Testis (tissue), 3 donors: Measurements from ENCODE around the gene TMEM123. TPM values are rescaled to one million over a fixed set of nuclear protein-coding genes. Genes with fewer than 3 reads are reported as not detected.
"Not testable (repeated sequence)": the region's sequence is repeated elsewhere in the genome, so short reads cannot be mapped to it uniquely, and the experiment has no call there.

Experiments used
- DNase-seq: peaks from one replicate; pipeline ENCODE4 v3.0.0-alpha.2; 2019
- H3K27ac ChIP-seq, 2 donors: fragments of 200-600 bp; sonication (generic); one replicate each; pipeline ENCODE4 v1.5.1; 2019
- H3K27me3 ChIP-seq: fragments of 200-600 bp; sonication (generic); one replicate; pipeline ENCODE4 v1.5.1; 2019
- H3K36me3 ChIP-seq: fragments of 200-600 bp; sonication (generic); one replicate; pipeline ENCODE4 v1.5.1; 2017; ENCODE audit warnings: low read depth; ENCODE audit errors: missing control alignments
- H3K4me1 ChIP-seq: fragments of 200-600 bp; sonication (generic); one replicate; pipeline ENCODE4 v1.5.1; 2019
- H3K4me3 ChIP-seq, 2 donors: fragments of 200-600 bp; sonication (generic); one replicate each; pipeline ENCODE4 v1.5.1; 2017 to 2019
- H3K9me3 ChIP-seq: fragments of 200-600 bp; sonication (generic); one replicate; pipeline ENCODE4 v1.5.1; 2017
- POLR2A ChIP-seq: fragments of 450-650 bp; IDR thresholded peaks from one replicate; pipeline ENCODE4 v1.6.1; 2017; ENCODE audit warnings: antibody characterized with exemption, mild to moderate bottlenecking, moderate library complexity
- WGBS, 2 donors: methylation state at CpG; one replicate each; pipeline ENCODE4 v1.1.5; 2018; 5-methylcytosine and 5-hydroxymethylcytosine counted together
- intact Hi-C: fragments of 100-400 bp; cut with DNase I; formaldehyde crosslinking; loops from one replicate; pipeline ENCODE4 v1.15.1; 2023; ENCODE audit warnings: low total_unique reads
- polyA plus RNA-seq: library from polyadenylated mRNA; stranded (reverse); fragments of 350-450 nt; fragmentation: Illumina TruSeq; extraction: RNeasy Lipid Tissue Mini Kit (QIAGEN cat#74804); gene quantifications from one replicate; pipeline ENCODE4 v1.2.3, GENCODE V29; 2014; ENCODE audit warnings: low read depth, low replicate concordance; ENCODE audit not compliant: insufficient read depth
- total RNA-seq, 2 donors: library from RNA; depleted of rRNA; stranded (reverse); fragments of >200 nt; gene quantifications; one replicate each; pipeline ENCODE4 v1.2.3, GENCODE V29; 2016
- TF ChIP-seq, protein P1 (sequence below), 3 experiments: fragments of 450-650 bp in 2 of 3; fragments of 200-600 bp in 1 of 3; sonication (generic) in 1 of 3; IDR thresholded peaks; one replicate each; pipeline ENCODE4 v1.5.1; 2016 to 2019; ENCODE audit warnings: antibody characterized with exemption in 3 of 3, mild to moderate bottlenecking in 2 of 3, moderate library complexity in 1 of 3

The TMEM123 gene
- total and polyA plus RNA-seq, 3 donors from 2014 or later = 137 to 218 (median 177) TPM

DNA sequence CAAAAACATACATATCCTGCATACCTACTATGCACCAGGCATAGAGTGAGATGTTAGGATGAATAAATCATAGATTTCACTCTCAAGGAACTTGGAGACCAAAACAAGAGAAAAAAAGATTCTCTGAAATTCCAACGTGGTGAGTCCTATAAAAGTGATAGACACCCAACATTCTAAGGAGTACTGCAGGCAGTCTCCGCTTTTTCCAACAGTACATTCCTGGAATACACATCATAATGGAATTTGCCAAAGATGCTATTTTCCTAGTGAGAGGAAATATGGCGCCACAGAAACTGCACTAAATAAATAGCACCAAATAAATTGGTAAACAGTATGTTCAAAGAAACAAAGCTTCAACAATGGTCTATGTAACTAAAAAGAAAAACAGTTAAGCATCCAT, 6.0 kb downstream of the TMEM123 start:
- 59 to 70% methylated on average over 3 of the region's 3 CpGs for WGBS, 2 donors
- DNase-seq = no peak
- H3K36me3 ChIP-seq = no peaks in the 10 kb centered on the region
- intact Hi-C loops = no loop called here
- no peak overlapping the region for H3K4me3 ChIP-seq
- H3K27ac ChIP-seq = no peak overlapping the region
- peaks cover 7% of the 10 kb centered on the region for H3K4me1 ChIP-seq
- no peak for TF ChIP-seq POLR2A
- TF ChIP-seq, protein P1, sequence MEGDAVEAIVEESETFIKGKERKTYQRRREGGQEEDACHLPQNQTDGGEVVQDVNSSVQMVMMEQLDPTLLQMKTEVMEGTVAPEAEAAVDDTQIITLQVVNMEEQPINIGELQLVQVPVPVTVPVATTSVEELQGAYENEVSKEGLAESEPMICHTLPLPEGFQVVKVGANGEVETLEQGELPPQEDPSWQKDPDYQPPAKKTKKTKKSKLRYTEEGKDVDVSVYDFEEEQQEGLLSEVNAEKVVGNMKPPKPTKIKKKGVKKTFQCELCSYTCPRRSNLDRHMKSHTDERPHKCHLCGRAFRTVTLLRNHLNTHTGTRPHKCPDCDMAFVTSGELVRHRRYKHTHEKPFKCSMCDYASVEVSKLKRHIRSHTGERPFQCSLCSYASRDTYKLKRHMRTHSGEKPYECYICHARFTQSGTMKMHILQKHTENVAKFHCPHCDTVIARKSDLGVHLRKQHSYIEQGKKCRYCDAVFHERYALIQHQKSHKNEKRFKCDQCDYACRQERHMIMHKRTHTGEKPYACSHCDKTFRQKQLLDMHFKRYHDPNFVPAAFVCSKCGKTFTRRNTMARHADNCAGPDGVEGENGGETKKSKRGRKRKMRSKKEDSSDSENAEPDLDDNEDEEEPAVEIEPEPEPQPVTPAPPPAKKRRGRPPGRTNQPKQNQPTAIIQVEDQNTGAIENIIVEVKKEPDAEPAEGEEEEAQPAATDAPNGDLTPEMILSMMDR (IDR thresholded peaks at IDR 0.05) = no peak
- H3K9me3 ChIP-seq = no peaks in the 10 kb centered on the region
- no peaks in the 10 kb centered on the region for H3K27me3 ChIP-seq

DNA sequence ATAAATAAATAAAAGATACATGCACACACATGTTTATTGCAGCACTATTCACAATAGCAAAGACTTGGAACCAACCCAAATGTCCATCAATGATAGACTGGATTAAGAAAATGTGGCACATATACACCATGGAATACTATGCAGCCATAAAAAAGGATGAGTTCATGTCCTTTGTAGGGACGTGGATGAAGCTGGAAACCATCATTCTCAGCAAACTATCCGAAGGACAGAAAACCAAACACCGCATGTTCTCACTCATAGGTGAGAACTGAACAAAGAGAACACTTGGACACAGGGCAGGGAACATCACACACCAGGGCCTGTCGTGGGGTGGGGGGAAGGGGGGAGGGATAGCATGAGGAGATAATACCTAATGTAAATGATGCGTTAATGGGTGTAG, 7.9 kb downstream of the TMEM123 start:
- H3K27me3 ChIP-seq, H3K4me1 ChIP-seq, H3K27ac ChIP-seq, H3K4me3 ChIP-seq, H3K36me3 ChIP-seq, intact Hi-C loops, DNase-seq, H3K9me3 ChIP-seq: not testable (repeated sequence)
- WGBS, 2 donors = 93 to 94% methylated on average over 5 of the region's 5 CpGs

DNA sequence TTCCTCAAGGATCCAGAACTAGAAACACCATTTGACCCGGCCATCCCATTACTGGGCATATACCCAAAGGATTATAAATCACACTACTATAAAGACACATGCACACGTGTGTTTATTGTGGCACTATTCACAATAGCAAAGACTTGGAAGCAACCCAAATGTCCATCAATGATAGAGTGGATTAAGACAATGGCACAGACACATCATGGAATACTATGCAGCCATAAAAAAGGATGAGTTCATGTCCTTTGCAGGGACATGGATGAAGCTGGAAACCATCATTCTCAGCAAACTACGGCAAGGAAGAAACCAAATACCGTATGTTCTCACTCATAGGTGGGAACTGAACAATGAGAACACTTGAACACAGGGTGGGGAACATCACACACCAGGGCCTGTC, 8.4 kb downstream of the TMEM123 start:
- H3K4me1 ChIP-seq, H3K36me3 ChIP-seq, DNase-seq, H3K4me3 ChIP-seq, H3K27ac ChIP-seq, H3K27me3 ChIP-seq, intact Hi-C loops, H3K9me3 ChIP-seq: not testable (repeated sequence)
- WGBS, 2 donors = 78 to 84% methylated on average over 4 of the region's 4 CpGs

DNA sequence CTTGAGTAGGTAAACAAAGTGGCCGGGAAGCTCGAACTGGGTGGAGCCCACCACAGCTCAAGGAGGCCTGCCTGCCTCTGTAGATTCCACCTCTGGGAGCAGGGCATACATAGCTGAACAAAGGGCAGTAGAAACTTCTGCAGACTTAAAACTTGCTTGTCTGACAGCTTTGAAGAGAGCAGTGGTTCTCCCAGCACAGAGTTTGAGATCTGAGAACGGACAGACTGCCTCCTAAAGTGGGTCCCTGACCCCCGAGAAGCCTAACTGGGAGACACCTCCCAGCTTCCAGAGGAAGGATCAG, 13.6 kb downstream of the TMEM123 start:
- 55 to 56% methylated on average over 3 to 4 of the region's 4 CpGs for WGBS, 2 donors
- H3K27me3 ChIP-seq, H3K27ac ChIP-seq, H3K4me1 ChIP-seq, intact Hi-C loops, H3K4me3 ChIP-seq, DNase-seq, H3K36me3 ChIP-seq, H3K9me3 ChIP-seq: not testable (repeated sequence)

DNA sequence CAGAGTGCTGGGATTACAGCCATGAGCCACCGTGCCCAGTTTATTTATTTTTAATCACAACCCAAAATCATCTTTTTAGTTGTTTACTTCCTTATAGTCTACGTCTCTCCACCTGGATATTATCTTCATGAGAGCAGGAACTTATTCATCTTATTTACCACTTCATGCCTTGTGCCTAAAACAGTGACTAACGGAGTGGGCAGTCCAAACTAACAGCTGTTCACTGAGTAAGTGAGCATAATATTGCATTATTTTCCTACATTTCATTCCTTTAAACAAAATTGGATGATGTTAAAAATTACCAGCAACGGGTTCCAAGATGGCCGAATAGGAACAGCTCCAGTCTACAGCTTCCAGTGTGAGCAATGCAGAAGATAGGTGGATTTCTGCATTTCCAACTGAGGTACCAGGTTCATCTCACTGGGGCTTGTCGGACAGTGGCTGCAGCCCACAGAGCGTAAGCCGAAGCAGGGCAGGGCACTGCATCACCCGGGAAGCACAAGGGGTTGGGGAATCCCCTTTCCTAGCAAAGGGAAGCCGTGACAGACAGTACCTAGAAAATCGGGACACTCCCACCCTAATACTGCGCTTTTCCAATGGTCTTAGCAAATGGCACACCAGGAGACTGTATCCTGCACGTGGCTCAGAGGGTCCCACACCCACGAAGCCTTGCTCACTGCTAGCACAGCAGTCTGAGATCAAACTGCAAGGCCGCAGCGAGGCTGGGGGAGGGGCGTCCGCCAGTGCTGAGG, 14.1 kb downstream of the TMEM123 start:
- Histone ChIP-seq H3K27me3 (no peaks in the 10 kb centered on the region), H3K4me1 (no peaks in the 10 kb centered on the region), H3K36me3 (no peaks in the 10 kb centered on the region), H3K27ac (no peak overlapping the region), H3K4me3 (no peak overlapping the region), H3K9me3 (no peaks in the 10 kb centered on the region)
- intact Hi-C loops = no loop called here
- TF ChIP-seq, protein P1 (IDR thresholded peaks at IDR 0.05) = no peak
- no peak for TF ChIP-seq POLR2A
- no peak for DNase-seq
- WGBS, 2 donors = 85 to 90% methylated on average over 16 to 18 of the region's 18 CpGs

DNA sequence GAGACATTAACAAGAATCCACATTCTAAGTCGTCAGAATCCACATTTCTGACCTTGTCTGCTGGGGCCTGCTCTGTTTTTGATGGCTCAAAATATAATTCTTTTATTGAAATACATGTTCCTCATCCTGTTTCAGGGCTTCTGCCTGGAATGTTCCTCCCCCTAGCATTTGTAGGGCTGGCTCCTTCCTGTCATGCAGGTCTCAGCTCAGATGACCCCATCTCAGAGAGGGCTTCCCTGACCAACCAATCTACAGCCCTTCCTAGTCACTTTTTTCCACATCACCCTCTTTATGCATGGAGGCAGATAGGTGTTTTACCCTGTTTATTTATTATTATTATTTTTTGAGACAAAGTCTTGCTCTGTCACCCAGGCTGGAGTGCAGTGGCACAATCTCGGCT, 14.8 kb downstream of the TMEM123 start:
- TF ChIP-seq, protein P1 (IDR thresholded peaks at IDR 0.05) = no peak
- TF ChIP-seq POLR2A = no peak
- Histone ChIP-seq H3K4me1 (no peaks in the 10 kb centered on the region), H3K4me3 (no peak overlapping the region), H3K9me3 (no peaks in the 10 kb centered on the region), H3K27ac (no peak overlapping the region), H3K27me3 (no peaks in the 10 kb centered on the region), H3K36me3 (no peaks in the 10 kb centered on the region)
- DNase-seq = no peak
- intact Hi-C loops = no loop called here
- 54 to 86% methylated on average over 2 of the region's 2 CpGs for WGBS, 2 donors
